ENCODE results near the gene SMIM41. TPM values are rescaled to one million over a fixed set of nuclear protein-coding genes. Genes with fewer than 3 reads are reported as not detected.

Gene SMIM41
- total and polyA plus RNA-seq, 10 of the 15 experiments (the other 5 are each of a cell fraction or from before 2014, with no cell fraction given) = not detected

DNA sequence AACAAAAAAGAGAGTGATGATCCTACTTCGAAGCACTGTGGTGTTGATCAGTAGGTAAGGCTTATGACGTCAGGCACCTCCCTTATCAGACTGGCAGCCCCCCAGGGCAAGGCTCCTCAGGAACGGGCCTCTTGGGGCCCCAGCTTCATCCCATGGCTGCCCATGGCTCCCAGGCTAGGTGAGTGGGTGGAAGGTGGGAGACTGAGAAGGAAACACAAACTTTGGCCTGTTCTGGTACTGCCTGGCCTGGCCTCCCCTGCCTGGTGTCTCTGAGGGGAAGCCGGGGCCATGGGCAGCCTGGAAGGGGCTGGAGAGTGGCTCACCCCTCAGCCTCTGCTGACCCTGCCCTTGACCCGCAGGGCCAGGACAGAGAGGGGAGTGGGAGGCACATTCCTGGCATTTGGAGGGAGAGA is 73.4 kb downstream of the SMIM41 start:
- FAIRE-seq (no peak), ATAC-seq (no peak), DNase-seq (ENCODE audit: low read depth, low spot score) (no peak)
- ChIA-PET POLR2A (no interaction called here), SMC1A (ENCODE audit: uncharacterized antibody, unreplicated experiment) (no interaction called here), RAD21 (ENCODE audit: unreplicated experiment) (no interaction called here), CTCF (no interaction called here)
- Histone ChIP-seq H3K4me3 (no peak overlapping the region), H3K4me1 (ENCODE audit: control insufficient read depth, insufficient read depth, low read length) (no peaks in the 10 kb centered on the region), H2AFZ (ENCODE audit: control insufficient read depth, low read depth, low read length) (no peak overlapping the region), H3K79me2 (ENCODE audit: control insufficient read depth, insufficient read depth, low read length) (no peaks in the 10 kb centered on the region), H3K27me3 (replicated peaks in 1 of 2; ENCODE audit: control insufficient read depth in 2 of 2, insufficient read depth in 2 of 2, low read length in 1 of 2) (no peaks in the 10 kb centered on the region; a peak in 2 of 4 replicates), H4K20me1 (ENCODE audit: control insufficient read depth, insufficient read depth) (no peaks in the 10 kb centered on the region), H3K9me3 (replicated peaks; ENCODE audit: control insufficient read depth, insufficient read depth, low read length) (no peaks in the 10 kb centered on the region), H3K27ac (ENCODE audit: control insufficient read depth, insufficient read depth) (no peak overlapping the region), H3K36me3 (ENCODE audit: control insufficient read depth in 2 of 2, insufficient read depth in 2 of 2, low read length in 1 of 2) (no peaks in the 10 kb centered on the region), H3K4me2 (ENCODE audit: control insufficient read depth, insufficient read depth) (no peak overlapping the region), H3K9ac (ENCODE audit: control insufficient read depth, insufficient read depth, low read length) (no peak overlapping the region)
- in situ Hi-C loops (cut with MboI) (loop anchor here (10.0 kb wide), 1 partner anchor 172 kb away; the partner anchor contains the start of gene KRT83), intact Hi-C loops (cut with micrococcal nuclease; ENCODE audit: unreplicated experiment) (no loop called here)
- TF ChIP-seq SIX5 (IDR thresholded peaks at IDR 0.05; ENCODE audit: low read depth, low read length, severe bottlenecking) = no peak
- TF ChIP-seq TCF7 (IDR thresholded peaks at IDR 0.05; ENCODE audit: borderline replicate concordance) = no peak
- TF ChIP-seq, protein P1, sequence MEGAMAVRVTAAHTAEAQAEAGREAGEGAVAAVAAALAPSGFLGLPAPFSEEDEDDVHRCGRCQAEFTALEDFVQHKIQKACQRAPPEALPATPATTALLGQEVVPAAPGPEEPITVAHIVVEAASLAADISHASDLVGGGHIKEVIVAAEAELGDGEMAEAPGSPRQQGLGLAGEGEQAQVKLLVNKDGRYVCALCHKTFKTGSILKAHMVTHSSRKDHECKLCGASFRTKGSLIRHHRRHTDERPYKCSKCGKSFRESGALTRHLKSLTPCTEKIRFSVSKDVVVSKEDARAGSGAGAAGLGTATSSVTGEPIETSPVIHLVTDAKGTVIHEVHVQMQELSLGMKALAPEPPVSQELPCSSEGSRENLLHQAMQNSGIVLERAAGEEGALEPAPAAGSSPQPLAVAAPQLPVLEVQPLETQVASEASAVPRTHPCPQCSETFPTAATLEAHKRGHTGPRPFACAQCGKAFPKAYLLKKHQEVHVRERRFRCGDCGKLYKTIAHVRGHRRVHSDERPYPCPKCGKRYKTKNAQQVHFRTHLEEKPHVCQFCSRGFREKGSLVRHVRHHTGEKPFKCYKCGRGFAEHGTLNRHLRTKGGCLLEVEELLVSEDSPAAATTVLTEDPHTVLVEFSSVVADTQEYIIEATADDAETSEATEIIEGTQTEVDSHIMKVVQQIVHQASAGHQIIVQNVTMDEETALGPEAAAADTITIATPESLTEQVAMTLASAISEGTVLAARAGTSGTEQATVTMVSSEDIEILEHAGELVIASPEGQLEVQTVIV (IDR thresholded peaks at IDR 0.05; ENCODE audit: borderline replicate concordance, partially characterized antibody) = no peak
- no peak for TF ChIP-seq CBFB (IDR thresholded peaks at IDR 0.05; ENCODE audit: low read depth)
- TF ChIP-seq, protein P2, sequence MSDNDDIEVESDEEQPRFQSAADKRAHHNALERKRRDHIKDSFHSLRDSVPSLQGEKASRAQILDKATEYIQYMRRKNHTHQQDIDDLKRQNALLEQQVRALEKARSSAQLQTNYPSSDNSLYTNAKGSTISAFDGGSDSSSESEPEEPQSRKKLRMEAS (IDR thresholded peaks at IDR 0.05; ENCODE audit: low read depth, low read length) = no peak
- TF ChIP-seq POLR2AphosphoS5 (IDR thresholded peaks at IDR 0.05; ENCODE audit: low read length) = no peak
- no peak for TF ChIP-seq PAX8 (IDR thresholded peaks at IDR 0.05)
- no peak for TF ChIP-seq ZNF622 (IDR thresholded peaks at IDR 0.05)
- TF ChIP-seq, protein P3, sequence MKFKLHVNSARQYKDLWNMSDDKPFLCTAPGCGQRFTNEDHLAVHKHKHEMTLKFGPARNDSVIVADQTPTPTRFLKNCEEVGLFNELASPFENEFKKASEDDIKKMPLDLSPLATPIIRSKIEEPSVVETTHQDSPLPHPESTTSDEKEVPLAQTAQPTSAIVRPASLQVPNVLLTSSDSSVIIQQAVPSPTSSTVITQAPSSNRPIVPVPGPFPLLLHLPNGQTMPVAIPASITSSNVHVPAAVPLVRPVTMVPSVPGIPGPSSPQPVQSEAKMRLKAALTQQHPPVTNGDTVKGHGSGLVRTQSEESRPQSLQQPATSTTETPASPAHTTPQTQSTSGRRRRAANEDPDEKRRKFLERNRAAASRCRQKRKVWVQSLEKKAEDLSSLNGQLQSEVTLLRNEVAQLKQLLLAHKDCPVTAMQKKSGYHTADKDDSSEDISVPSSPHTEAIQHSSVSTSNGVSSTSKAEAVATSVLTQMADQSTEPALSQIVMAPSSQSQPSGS (IDR thresholded peaks at IDR 0.05; ENCODE audit: low read length) = no peak
- no peak for TF ChIP-seq SRF (IDR thresholded peaks at IDR 0.05; ENCODE audit: low read depth in 2 of 2, low read length in 2 of 2)
- no peak for TF ChIP-seq SPI1 (IDR thresholded peaks at IDR 0.05; ENCODE audit: borderline replicate concordance, insufficient read depth, low read depth, low read length)
- no TSS peak for BruUV-seq (replicated peaks)
- WGBS (ENCODE audit: insufficient coverage, insufficient replicate concordance, low lambda C conversion rate, missing lambda C conversion rate) = 8% methylated on average over 5 of the region's 5 CpGs
